NCI-H510A (cell line): ENCODE data around the gene PPP3CA.

ENCODE experiments used
- DNase-seq: peaks from one replicate; lab custom pipeline; 2025; lab: John Stamatoyannopoulos, UW

Gene PPP3CA

GRCh38 chr4:101049549-101050001 lies 297.8 kb downstream of the PPP3CA start:
- no peak for DNase-seq

GRCh38 chr4:101044766-101045165 lies 302.6 kb downstream of the PPP3CA start:
- DNase-seq: no peak

- no peak for DNase-seq
These were observed 304.5 kb downstream of the PPP3CA start for GRCh38 chr4:101042847-101043246.

- no peak for DNase-seq
These were observed 306.6 kb downstream of the PPP3CA start for GRCh38 chr4:101040776-101041175.

GRCh38 chr4:101039367-101039766 lies 308.0 kb downstream of the PPP3CA start:
- DNase-seq: no peak

DNA sequence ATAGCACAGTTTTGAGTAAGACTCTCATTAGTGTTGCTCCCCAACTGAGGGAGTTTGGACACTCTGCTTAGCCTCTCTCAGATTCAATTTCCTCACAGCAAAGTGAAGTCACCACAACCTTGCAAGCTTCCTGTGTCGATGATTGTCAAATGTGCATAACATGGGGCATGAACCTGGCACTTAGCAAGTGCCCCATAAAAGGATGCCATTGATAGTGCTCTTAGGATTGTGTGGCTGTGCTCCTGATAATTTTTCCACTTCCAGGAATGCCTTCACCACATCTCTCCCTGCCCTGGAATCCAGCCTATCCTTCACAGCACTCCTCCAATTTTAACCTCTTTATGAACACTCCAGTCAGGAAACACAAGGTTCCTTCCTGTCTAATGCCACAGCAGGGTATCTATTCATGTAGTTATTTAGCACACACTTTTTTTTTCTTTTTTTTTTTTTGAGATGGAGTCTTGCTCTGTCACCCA lies 309.4 kb downstream of the PPP3CA start:
- no peak for DNase-seq

GRCh38 chr4:101037249-101037648 lies 310.1 kb downstream of the PPP3CA start:
- no peak for DNase-seq

- no peak for DNase-seq
These were observed 311.8 kb downstream of the PPP3CA start for GRCh38 chr4:101035487-101035886.

- DNase-seq: no peak
These were observed 313.3 kb downstream of the PPP3CA start for GRCh38 chr4:101033986-101034385.

DNA sequence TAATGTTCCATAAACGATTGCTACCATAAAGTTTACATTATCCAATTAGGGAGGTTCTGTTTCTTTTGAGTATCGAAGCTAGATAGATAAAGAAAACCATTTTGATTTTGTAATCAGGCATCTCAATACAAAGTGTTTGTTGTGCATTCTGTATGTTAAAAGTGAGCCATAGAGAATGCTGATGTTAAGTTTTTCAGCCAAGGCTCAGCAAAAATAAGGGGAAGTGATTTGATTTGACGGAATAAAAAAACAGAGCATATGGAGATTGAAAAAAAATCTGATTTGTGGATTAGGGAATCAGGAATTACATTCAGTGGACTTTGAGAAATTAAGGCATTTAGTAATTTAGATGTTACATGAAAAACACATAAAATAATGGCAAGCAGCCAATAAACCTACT lies 314.8 kb downstream of the PPP3CA start:
- no peak for DNase-seq

DNA sequence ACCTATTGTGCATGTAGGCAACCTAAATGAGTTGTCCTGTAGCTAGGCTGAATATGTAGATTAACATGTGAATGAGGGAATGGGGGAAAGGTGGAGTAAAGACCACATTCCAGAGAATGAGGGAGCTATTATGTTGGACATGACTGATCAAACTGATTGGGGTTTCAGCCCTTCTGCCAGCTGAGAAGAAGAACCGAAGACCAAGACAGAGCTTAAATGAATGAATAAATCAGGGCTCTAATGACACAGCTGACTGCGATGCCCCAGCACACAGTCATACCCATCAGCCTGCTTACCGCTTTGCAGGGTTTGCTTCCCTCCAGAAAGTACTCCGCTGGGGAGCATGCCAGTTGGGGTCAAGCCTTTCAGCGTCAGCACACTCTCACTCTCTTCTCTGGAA lies 315.4 kb downstream of the PPP3CA start:
- no peak for DNase-seq

DNA sequence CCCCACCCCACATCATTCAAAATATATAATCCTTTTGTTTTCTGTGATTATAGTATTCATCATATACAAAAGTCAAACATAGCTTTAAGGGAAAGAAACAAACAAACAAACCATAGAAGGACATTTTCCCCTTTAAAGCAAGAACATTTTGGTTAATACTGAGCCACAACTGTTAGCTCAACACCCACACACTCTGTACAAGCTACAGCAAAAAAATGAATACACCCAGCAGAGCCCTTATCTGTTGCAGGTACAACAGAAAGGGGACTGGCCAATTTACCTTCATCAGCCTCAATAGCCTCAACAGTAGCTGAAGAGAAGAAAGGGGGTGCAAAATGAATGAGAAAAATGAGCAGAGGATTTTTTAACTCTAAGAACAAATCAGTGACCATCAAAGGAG lies 318.4 kb downstream of the PPP3CA start:
- DNase-seq: no peak

DNA sequence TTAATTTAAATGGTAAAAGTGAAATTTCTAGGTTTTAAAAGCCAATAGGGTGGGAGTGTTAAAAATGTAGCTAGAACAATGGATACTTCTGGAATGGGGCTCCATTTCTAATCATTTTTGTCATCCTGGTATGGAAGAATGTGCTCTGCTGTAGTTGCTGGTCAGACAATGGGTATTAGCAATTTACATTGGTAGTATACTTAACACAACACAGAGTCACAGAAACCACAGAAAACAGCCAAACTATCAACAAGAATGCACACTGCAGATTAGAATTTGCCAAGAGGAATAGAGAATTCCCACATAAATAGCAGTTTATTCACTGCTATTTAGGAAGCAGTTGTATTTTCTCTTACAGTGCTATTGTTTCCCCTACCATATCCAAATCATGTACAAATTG lies 319.6 kb downstream of the PPP3CA start:
- DNase-seq: no peak

DNA sequence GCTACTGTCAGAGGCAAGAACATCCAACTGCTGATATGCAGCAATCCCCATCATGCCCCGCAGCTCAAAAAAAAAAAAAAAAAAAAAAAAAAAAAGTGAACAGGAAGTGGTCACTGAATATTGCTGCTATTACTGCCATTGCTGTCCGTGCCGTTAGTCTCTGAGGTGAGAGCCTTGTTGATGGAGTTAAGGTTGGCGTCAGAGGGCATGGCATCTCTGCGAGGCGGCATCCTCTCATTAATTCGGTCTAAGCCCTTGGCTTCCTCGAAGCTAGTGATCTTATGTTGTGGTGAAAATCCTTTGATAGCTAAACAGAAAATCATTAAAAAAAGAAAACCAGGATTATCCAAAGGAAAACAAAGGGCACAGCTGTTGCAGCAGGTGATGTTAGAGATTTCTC lies 321.6 kb downstream of the PPP3CA start:
- no peak for DNase-seq

GRCh38 chr4:101022151-101023024 lies 324.9 kb downstream of the PPP3CA start:
- no peak for DNase-seq

DNA sequence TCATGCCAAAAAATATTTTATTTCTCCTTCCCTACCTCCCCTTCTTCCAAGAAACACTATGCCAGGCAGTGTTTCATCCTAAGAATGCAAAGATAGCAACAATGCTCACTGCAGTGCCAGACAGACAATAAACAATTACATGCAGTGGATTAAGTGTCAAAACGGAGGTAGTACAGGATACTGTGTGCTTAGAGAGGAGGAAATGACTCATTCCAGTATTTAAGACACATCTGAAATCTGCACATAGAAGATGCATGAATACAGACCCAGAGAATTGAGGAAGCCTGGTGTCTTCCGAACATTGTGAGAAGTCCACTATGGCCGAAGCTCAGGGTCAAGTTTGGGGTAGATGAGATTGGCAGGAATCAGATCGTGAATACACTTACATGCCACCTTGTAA lies 326.4 kb downstream of the PPP3CA start:
- DNase-seq: no peak

- no peak for DNase-seq
These were observed 327.4 kb downstream of the PPP3CA start for GRCh38 chr4:101019941-101020401.

GRCh38 chr4:101019313-101019712 lies 328.0 kb downstream of the PPP3CA start:
- DNase-seq: no peak

DNA sequence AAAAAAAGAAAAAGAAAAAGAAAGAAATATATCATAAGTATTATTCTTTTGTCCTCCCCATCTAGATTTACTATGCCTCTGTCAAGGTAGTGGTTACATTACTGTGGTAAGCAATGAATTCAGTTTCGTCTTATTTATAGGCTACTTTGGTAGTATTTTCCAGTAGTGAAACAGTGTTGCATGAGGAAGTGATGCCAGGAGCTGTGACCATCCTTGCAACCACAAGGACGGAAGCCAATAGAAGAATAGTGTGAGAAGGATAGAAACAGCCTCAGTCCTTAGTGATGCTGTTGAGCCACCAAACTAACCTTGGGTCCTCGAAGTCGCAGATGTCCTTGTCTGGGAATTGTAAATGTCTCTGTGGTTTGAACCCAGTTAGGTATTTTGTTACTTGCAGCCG lies 328.5 kb downstream of the PPP3CA start:
- DNase-seq: no peak

- no peak for DNase-seq
These were observed 332.9 kb downstream of the PPP3CA start for GRCh38 chr4:101014417-101014816.

- no peak for DNase-seq
These were observed 336.3 kb downstream of the PPP3CA start for GRCh38 chr4:101010987-101011386.

- DNase-seq: no peak
These were observed 337.9 kb downstream of the PPP3CA start for GRCh38 chr4:101009471-101009870.

DNA sequence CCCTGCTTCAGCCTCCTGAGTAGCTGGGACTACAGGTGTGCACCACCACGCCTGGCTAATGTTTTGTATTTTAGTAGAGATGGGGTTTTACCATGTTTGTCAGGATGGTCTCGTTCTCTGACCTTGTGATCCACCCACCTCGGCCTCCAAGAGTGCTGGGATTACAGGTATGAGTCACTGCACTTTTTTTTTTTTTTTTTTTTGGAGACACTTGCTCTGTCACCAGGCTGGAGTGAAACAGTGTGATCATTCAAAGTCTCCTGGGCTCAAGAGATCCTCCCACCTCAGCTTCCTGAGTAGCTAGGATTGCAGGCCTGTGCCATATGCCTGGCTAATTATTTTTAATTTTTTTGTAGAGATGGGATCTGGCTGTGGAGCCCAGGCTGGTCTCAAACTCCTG lies 338.8 kb downstream of the PPP3CA start:
- DNase-seq: no peak

DNA sequence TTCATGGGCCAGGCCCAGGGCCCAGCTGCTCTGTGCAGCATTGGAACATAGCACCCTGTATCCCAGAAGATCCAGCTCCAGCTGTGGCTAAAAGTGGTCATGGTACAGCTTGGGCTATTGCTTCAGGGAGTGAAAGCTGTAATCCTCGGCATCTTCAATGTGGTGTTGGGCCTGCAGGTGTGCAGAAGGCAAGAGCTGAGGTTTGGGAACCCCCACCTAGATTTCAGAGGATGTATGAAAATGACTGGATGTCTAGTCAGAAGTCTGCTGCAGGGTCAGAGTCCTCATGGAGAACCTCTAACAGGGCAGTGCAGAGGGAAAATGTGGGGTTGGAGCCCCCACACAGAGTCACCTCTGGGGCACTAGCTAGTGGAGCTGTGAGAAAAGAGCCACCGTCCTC lies 341.7 kb downstream of the PPP3CA start:
- no peak for DNase-seq
